Adrenal gland (tissue), 12 donors: ENCODE measurements around the gene MLLT6. TPM values are rescaled to one million over a fixed set of nuclear protein-coding genes. Genes with fewer than 3 reads are reported as not detected.

Source experiments
- DNase-seq, 7 donors: peaks; one replicate each; pipeline ENCODE4 v3.0.0-alpha.2; 2019 to 2020
- H3K27ac ChIP-seq, 5 donors: fragments of 200-600 bp; sonication (generic) in 4 of 5; 1 replicate in 3 of 5; 2 replicates in 2 of 5; pipeline versions ENCODE4 v1.5.1 to v1.8.0; 2016 to 2020; ENCODE audit warnings: mild to moderate bottlenecking in 1 of 5
- H3K27me3 ChIP-seq: fragments of 200-600 bp; 2 replicates; pipeline ENCODE4 v1.8.0; 2021
- H3K36me3 ChIP-seq, 2 donors: fragments of 200-600 bp; replicated peaks in 1 of 2; 1 replicate in 1 of 2; 2 replicates in 1 of 2; pipeline versions ENCODE4 v1.5.1 to v1.8.0; 2018 to 2022
- H3K4me1 ChIP-seq, 2 donors: fragments of 200-600 bp; replicated peaks in 1 of 2; 1 replicate in 1 of 2; 2 replicates in 1 of 2; pipeline versions ENCODE4 v1.5.1 to v1.8.0; 2018 to 2021
- H3K4me3 ChIP-seq, 4 donors: fragments of 200-600 bp; sonication (generic) in 3 of 4; one replicate each; pipeline ENCODE4 v1.5.1; 2016 to 2018
- H3K9me3 ChIP-seq, 3 donors: fragments of 200-600 bp; sonication (generic) in 1 of 3; replicated peaks in 1 of 3; 1 replicate in 2 of 3; 2 replicates in 1 of 3; pipeline versions ENCODE4 v1.5.1 to v1.8.0; 2016 to 2021
- CTCF ChIP-seq, 6 experiments: fragments of 450-650 bp in 4 of 6; fragments of 200-600 bp in 2 of 6; sonication (generic) in 1 of 6; IDR thresholded peaks; 1 replicate in 5 of 6; 2 replicates in 1 of 6; pipeline versions ENCODE4 v1.5.1 to v1.8.0; 2016 to 2021; ENCODE audit warnings: antibody characterized with exemption in 6 of 6, mild to moderate bottlenecking in 2 of 6, moderate library complexity in 1 of 6
- POLR2A ChIP-seq, 2 donors: fragments of 450-650 bp; IDR thresholded peaks; one replicate each; pipeline ENCODE4 v1.6.1; 2017; ENCODE audit warnings: antibody characterized with exemption in 2 of 2, mild to moderate bottlenecking in 2 of 2, moderate library complexity in 1 of 2
- WGBS, 4 donors: extraction: QIAGEN DNeasy Blood & Tissue Kit in 2 of 4; methylation state at CpG; one replicate each; pipeline versions ENCODE4 v1.1.5 to v1.1.7; 2013 to 2017; 5-methylcytosine and 5-hydroxymethylcytosine counted together
- intact Hi-C, 2 donors: fragments of 100-400 bp; cut with DNase I; formaldehyde crosslinking; loops; one replicate each; pipeline versions ENCODE4 v1.14.1 to v1.15.0; 2022 to 2023
- polyA plus RNA-seq, 3 donors: library from polyadenylated mRNA; stranded (reverse); fragments of 200-250 nt in 2 of 3; fragments of 350-450 nt in 1 of 3; fragmentation: Illumina TruSeq in 1 of 3; extraction: RNeasy Lipid Tissue Mini Kit (QIAGEN cat#74804) in 1 of 3; gene quantifications; one replicate each; pipeline ENCODE4 v1.2.3, GENCODE V29; 2013 to 2014
- total RNA-seq, 9 donors: library from RNA; depleted of rRNA in 4 of 9; stranded (reverse); fragments of >200 nt in 4 of 9; fragments of 120-200 nt in 1 of 9; fragmentation: NEBNext Ultra II Directional in 1 of 9; extraction: Animal tissue kit (Norgen Biotek cat#: 25700) in 1 of 9; gene quantifications; one replicate each; pipeline versions ENCODE4 v1.1.0 to v1.2.4, GENCODE V29; 2013 to 2023
- donor health status: healthy with polysubstance abuse.
- donor health status: Bipolar disorder and iron deficiency.
- donor health status: DM: yes; HTN: yes; CAD: no.
- donor health status: DM: no; HTN: no; CAD: no.
- donor health status: DM: no; HTN: no; CAD: no.
- donor health status: DM: yes; HTN: yes; CAD: no.

MLLT6 gene
- total and polyA plus RNA-seq, 12 donors: 24.5 to 339 (median 85.2) TPM

GRCh38 chr17:38762231-38762630 lies 57.2 kb downstream of the MLLT6 start:
- no peak for TF ChIP-seq CTCF (IDR thresholded peaks at IDR 0.05)
- no peak for TF ChIP-seq POLR2A (IDR thresholded peaks at IDR 0.05)
- 88 to 93% (median 90%) methylated on average over 3 of the region's 3 CpGs for WGBS, 4 donors
- Histone ChIP-seq H3K27ac (no peak overlapping the region), H3K27me3 (no peaks in the 10 kb centered on the region), H3K4me3 (no peak overlapping the region), H3K9me3 (no peaks in the 10 kb centered on the region), H3K4me1 (peaks cover 10 to 11% of the 10 kb centered on the region in 2 donors), H3K36me3 (peaks cover 0 to 95% of the 10 kb centered on the region in 2 donors)
- intact Hi-C loops: no loop called here
- no peak for DNase-seq

GRCh38 chr17:38766341-38766740 lies 61.3 kb downstream of the MLLT6 start:
- H3K9me3 ChIP-seq: no peaks in the 10 kb centered on the region
- no peak overlapping the region for H3K4me3 ChIP-seq
- no peaks in the 10 kb centered on the region for H3K27me3 ChIP-seq
- peaks cover 0 to 70% of the 10 kb centered on the region in 2 donors for H3K36me3 ChIP-seq
- no peak for DNase-seq
- H3K27ac ChIP-seq: peak overlapping the region in 3 of 5 donors; percentile 55 to 70 (median 63)
- 84 to 96% (median 88%) methylated on average over 5 of the region's 5 CpGs for WGBS, 4 donors
- TF ChIP-seq CTCF (IDR thresholded peaks at IDR 0.05) (no peak), POLR2A (IDR thresholded peaks at IDR 0.05) (no peak)
- H3K4me1 ChIP-seq: peaks cover 21 to 26% of the 10 kb centered on the region in 2 donors
- intact Hi-C loops: no loop called here

- H3K4me3 ChIP-seq: no peak overlapping the region
- WGBS, 4 donors: 14 to 42% (median 37%) methylated on average over 4 to 6 of the region's 6 CpGs
- H3K9me3 ChIP-seq: no peaks in the 10 kb centered on the region
- H3K27me3 ChIP-seq: no peaks in the 10 kb centered on the region
- peaks cover 21 to 26% of the 10 kb centered on the region in 2 donors for H3K4me1 ChIP-seq
- intact Hi-C loops: no loop called here
- H3K27ac ChIP-seq: peak overlapping the region in 4 of 5 donors; percentile 6 to 63 (median 42)
- TF ChIP-seq CTCF (IDR thresholded peaks at IDR 0.05) (no peak), POLR2A (IDR thresholded peaks at IDR 0.05) (no peak)
- H3K36me3 ChIP-seq: peaks cover 0 to 71% of the 10 kb centered on the region in 2 donors
- peak in 6 of 7 donors; percentile 45 to 75 (median 62) for DNase-seq
These were observed 63.3 kb downstream of the MLLT6 start for GRCh38 chr17:38768417-38768816.

- no peaks in the 10 kb centered on the region for H3K9me3 ChIP-seq
- peaks cover 0 to 86% of the 10 kb centered on the region in 2 donors for H3K36me3 ChIP-seq
- TF ChIP-seq CTCF (IDR thresholded peaks at IDR 0.05) (no peak), POLR2A (IDR thresholded peaks at IDR 0.05) (no peak)
- no peak overlapping the region for H3K4me3 ChIP-seq
- H3K4me1 ChIP-seq: peaks cover 0 to 7% of the 10 kb centered on the region in 2 donors
- H3K27ac ChIP-seq: no peak overlapping the region
- no peak for DNase-seq
- intact Hi-C loops: no loop called here
- no peaks in the 10 kb centered on the region for H3K27me3 ChIP-seq
These were observed 68.2 kb downstream of the MLLT6 start for GRCh38 chr17:38773258-38773657.
